GM12873 (cell line): ENCODE measurements around the gene INKA2.

Source experiments
- TF ChIP-seq, protein P1 (sequence below): IDR thresholded peaks from 2 replicates; pipeline ENCODE4 v1.5.1; 2012; ENCODE audit warnings: low read depth, mild to moderate bottlenecking, moderate library complexity, low read length, control low read depth; ENCODE audit not compliant: insufficient read depth; ENCODE audit errors: missing control alignments

Gene INKA2

DNA sequence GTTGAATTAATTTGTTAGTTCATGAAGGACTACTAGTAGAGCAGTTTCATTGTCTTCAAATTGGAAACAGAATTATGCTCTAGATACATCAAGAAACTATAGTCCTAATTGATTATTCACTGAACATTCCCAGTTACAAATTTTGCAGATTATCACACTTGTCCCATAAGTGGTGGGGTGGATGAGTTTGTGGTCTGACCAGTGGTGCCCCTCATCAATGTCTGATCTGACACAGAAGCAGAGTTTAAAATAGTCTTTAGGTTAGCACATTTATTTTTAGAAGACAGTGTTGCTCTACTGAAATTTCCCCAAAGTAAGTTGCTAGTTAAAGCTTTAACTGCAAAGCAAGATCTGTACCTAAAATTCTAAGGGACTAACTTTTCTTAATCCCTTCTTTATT, 42.9 kb downstream of the INKA2 start:
- TF ChIP-seq, protein P1, sequence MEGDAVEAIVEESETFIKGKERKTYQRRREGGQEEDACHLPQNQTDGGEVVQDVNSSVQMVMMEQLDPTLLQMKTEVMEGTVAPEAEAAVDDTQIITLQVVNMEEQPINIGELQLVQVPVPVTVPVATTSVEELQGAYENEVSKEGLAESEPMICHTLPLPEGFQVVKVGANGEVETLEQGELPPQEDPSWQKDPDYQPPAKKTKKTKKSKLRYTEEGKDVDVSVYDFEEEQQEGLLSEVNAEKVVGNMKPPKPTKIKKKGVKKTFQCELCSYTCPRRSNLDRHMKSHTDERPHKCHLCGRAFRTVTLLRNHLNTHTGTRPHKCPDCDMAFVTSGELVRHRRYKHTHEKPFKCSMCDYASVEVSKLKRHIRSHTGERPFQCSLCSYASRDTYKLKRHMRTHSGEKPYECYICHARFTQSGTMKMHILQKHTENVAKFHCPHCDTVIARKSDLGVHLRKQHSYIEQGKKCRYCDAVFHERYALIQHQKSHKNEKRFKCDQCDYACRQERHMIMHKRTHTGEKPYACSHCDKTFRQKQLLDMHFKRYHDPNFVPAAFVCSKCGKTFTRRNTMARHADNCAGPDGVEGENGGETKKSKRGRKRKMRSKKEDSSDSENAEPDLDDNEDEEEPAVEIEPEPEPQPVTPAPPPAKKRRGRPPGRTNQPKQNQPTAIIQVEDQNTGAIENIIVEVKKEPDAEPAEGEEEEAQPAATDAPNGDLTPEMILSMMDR: no peak

DNA sequence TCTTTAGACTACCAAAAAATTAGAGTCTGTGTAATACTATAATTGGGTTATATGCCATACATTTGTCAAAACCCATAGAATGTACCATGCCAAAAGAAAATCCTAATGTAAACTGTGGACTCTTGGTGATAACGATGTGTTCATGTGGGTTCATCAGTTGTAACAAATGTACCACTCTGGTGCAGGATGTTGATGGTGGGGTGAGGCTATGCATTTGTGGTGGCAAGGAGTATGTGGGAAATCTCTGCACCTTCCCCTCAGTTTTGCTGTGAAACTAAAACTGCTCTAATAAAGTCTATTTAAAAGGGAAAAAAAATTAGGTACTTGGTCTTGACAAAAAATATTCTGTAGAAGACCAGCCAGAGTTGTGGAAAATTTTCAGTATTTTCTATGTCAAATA, 43.4 kb downstream of the INKA2 start:
- TF ChIP-seq, protein P1: no peak

DNA sequence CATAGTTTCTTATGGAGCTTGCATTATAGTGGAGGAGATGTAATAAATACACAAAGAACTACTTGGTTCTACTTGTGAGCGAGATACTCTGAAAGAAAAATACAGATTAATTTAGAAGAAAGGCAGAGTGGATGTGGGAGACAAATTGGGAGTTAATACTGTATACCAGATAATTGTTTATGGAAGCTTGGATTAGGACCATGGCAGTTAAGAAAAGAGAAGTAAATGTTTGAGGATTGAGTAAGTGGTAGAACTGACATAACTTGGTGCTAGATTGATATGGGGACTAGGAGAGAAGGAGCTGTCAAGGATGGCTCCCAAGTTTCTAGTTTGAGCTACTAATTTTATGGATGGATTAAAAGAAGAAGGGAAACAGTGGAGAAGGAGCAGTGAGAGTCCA, 47.3 kb downstream of the INKA2 start:
- TF ChIP-seq, protein P1: no peak

DNA sequence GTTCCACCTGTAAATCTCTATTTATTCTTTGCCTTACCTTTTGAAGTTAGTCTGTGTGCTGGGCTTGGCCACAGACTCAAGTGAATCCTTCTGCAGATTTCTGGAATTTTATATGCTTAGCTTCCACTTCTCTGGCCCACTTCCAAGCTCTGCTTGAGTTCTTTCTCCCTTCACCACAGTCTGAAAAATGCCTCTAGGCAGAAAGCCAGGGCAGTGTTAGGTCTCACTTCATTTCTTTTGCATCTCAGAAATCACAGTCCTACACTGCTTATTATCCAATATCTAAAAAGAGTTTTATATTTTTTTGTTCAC, 48.9 kb downstream of the INKA2 start:
- TF ChIP-seq, protein P1: no peak
